HG03354 (cell line): ENCODE results near the gene IGSF3.
"Not testable (repeated sequence)": the region's sequence is repeated elsewhere in the genome, so short reads cannot be mapped to it uniquely, and the experiment has no call there.

Experiments
- ATAC-seq: cut with Tn5 transposase; IDR thresholded peaks from one replicate; pipeline ENCODE4 v1.9.1; 2021; ENCODE audit warnings: mild to moderate bottlenecking; ENCODE audit not compliant: unreplicated experiment, poor library complexity, severe bottlenecking

The IGSF3 gene

DNA sequence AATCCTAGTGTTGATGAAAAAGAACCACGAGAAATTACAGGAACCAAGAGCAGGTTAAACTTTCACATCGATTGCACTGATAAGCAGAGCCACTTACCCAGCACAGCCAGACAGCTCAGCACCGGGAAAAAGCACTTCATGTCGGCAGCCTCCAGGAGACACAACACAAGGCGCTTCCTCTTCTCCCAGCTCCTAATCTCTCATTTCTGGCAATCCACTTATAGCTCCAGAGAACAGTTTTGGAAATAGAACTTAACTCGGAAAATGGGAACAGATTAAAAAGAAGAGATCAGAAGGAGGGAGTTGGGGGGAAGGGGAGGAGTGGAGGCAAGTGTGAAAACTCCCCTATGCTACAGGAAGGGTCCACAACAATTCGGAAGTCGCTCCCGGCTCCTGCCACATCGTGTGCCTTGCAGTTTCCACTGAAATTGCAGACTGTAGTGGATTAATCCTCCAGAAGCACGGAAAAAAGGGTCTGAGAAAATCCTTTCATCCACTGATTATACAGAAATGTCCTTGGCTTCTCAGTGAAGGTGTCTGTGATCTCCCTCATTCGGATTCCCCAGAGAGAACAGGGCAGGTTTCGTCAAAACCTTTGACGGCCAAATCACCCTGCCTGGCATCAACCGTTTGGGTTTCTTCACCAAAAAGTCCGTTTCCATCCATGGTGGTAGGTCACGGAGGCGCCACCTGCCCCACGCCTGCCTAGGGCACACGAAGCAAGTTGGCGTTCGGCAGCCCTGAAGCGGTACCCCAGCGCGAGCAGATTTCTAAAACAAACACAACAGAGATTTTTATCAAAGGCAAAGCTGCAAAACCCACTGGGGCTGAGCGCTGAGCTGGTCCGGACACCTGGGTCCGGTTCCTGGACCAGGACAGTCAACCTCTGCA lies 1.1 kb downstream of the IGSF3 start:
- ATAC-seq: no peak

DNA sequence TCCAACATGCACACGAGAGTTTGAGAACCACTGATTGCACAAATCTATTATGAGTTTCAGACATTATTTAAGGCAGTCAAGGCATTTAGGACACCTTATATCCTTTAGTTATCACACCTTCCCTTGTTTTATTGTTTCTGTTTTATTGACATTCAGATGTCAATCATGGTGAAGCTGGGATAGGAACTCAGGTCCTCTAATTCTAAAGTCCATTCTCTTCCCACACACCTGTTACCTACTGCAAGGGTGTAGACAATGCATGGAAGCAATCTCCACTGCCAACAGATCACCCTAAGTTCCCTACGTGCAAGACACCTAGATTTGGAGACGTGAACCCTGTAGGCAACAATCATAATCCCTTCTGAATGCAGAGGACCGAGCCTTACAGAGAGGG lies 2.6 kb downstream of the IGSF3 start:
- no peak for ATAC-seq

DNA sequence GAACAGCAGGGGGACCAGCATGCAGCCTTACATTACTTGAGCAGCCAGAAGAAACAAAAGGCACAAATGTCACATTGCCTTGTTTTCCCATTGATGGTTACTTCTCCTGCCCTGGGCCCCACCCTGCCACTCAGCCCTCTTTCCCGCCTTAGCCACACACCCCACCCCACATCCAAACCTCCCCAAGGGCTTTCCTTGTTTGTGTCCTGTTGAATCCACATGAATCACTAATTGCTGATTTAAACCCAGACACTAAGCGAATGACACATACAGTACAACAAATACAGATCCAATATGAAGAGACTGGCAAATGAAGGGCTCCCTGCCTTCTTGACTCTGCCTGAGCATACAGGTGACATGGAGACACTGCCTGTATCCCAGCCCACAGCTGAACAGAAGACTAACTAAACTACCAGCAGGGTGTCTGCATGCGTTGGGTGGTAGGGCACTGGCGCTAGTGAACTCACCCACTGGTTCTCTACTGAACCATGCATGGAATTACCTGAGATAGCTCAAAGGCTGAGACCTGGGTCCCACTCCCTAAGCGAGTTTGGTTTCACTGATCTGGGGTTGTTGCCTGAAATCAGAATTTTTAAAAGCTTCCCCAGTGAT lies 3.1 kb downstream of the IGSF3 start:
- ATAC-seq: no peak

DNA sequence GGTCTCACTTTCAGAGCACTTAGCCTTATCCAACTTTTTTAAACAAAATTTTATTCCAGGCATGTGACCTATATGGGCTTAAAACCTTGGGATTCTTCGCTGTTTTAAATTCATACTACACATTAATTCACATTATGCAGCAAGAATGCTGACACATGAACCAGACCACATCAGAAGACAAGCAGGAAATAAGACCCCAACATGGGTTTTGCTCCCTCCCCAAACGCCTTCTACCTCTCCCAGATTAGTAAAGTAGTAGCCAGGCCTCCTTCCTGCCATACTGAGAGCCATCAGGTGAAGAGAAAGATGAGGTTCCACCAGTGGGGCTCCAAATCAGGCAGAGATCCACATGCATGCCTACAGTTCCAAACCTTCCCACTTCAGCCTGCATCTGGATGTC lies 3.7 kb downstream of the IGSF3 start:
- ATAC-seq: no peak

DNA sequence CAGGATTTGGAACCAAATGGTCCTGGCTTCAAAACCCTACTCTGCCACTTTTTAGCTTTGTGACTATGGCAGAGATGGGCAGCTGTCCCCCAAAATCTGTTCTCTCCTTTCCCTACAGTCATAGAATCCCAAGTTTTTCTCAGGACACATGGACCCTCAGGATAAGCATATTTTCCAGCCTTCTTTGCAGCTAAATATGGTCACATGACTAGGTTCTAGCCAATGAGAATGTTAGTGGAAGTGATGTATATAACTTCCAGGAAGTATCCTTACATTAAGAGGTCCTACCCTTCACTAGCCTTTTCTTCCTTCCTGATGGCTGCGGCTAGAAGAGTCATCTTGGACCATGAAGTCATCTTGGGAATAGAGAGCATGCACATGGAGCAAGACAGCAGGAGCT lies 5.9 kb downstream of the IGSF3 start:
- no peak for ATAC-seq

DNA sequence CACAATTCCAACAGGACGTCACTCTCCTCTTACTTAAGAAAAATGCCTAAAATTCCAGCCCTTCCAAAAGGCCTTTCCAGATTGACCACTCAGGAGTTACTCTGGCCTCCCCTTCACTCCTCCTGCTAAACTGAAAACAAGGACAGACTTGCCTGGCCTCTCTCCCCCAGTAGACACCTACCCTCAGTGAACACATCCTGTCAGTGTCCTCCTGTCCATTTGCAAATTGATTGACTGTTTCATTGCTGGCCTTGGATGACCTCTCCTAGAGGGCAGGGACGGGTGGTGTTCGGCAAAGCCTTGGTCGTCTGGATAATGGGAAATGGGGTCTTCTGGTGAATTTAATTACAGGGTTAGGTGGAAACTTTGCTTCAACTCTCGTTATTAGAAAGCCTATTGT lies 8.9 kb downstream of the IGSF3 start:
- not testable (repeated sequence) for ATAC-seq

DNA sequence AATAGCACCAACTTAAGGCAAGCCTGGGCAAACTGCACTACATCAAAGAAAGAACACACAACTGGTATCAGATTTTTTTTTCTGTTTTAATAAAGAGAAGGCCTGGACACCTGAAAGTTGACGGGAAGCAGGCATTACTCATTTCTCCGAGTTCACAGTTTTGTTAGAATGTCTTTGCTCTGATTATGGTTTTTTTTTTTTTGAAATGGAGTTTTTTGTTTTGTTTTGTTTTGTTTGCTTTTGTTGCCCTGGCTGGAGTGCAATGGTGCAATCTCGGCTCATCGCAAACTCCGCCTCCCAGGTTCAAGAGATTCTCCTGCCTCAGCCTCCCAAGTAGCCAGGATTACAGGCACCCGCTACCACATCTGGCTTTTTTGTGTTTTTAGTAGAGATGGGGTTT lies 9.7 kb downstream of the IGSF3 start:
- ATAC-seq: not testable (repeated sequence)

DNA sequence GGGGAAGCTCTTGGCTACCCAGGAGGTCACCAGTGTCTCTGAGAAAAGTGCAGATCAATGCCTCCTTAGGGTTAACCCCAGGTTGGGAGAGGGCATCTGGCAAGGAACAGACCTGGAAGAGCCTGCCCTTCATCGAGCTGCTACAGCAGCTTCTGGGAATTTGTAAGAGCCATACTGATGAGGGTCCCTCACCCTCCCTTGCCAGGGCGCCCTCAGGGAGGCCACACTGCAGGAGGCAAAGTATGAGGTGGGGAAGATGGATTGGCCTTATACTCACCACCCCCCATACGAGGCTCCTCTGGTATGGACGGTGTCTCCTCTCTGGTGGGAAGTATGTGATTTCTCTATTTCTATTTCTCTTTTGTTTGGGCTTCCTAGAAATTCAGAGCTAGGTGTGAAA lies 13.2 kb downstream of the IGSF3 start:
- no peak for ATAC-seq

DNA sequence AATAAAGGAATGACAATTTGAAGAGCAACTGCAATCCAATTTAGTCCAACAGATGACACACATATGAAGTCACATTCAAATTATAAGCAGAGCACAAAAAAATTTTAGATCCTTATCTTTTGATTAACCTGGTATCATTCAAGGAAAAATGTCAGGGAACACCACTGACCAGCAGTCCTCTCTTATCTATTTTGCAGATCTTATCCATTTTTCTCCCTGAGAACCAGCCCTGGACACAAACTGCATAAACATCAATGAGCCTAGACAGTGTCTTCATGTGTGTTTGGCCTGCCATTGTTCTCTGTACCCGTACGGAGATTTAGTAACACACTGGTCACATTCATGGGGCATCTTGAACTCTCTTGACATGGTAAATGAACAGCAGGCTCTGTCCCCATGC lies 14.9 kb downstream of the IGSF3 start:
- not testable (repeated sequence) for ATAC-seq

DNA sequence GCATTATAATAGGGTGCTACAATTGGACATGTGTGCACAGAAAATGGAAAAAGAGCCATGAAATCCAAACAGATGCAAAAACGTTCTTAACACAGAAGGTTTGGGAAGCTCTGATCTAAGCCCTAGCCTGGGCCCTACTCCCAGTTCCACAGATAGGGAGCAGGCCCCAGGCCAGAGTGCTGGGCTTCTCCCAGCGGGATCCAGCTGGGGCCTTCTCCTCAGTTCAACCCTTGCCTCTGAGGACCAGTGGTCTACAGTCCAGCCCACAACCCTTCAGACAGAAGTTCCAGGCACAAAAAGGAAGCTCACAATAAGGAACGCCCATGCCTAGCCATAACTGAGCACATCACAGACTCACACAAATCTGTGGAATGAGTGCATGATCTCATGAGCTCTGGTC lies 16.8 kb downstream of the IGSF3 start:
- ATAC-seq: not testable (repeated sequence)

DNA sequence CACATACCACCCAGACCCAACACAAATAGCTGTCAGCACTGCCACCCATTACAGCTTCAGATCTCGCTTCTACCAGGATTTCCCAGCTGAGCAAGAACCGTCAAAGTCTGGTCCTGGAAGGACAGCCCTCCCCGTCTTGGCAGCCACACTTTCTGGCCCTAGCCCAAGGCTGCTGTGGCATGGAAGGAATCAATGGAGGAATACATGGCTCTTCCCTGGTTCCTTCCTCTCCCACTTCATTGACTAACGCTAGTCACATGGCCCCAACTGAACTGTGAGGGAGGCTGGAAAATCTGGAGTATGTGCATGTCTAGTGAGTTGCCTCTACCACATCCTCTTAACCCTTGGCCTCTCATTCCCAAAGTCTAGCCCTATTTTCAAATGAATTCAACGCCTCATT lies 18.5 kb downstream of the IGSF3 start:
- not testable (repeated sequence) for ATAC-seq

DNA sequence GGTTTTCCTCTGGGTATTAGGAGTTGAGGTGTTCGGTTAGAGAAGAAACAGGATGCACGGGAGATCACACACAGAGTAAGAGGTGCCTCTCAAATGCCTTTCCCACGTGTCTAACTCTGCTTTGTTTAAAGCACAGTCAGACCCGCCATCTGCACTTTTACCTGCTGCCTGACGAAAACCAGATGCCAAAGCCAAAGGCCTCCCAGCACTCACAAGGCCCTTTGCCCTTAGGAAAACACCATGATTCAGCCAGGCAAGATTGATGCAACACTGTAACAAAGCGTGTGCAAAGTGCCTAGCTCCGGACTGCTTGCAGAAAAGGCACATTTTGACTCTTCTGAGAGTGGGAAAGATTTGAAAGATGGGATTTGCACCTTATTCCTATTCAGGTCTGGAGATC lies 19.2 kb downstream of the IGSF3 start:
- not testable (repeated sequence) for ATAC-seq

DNA sequence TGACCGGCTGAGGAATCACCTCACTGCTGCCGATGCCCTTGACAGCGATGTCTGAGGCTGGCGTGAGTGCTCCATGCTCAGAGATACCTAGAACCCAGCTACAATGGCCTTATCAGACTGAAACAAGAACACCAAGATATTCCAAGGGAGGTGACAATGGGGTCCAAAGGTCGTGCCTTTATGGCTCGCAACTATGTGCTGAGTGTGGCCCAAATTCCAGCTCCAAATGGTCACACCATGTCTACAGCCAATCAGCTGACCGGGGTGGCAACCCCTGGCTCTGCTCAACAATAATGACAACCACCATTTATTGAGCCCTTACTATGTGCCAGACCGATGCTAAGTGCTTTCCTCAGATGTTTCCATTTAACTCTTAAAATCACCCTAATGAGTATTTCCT lies 20.3 kb downstream of the IGSF3 start:
- not testable (repeated sequence) for ATAC-seq

DNA sequence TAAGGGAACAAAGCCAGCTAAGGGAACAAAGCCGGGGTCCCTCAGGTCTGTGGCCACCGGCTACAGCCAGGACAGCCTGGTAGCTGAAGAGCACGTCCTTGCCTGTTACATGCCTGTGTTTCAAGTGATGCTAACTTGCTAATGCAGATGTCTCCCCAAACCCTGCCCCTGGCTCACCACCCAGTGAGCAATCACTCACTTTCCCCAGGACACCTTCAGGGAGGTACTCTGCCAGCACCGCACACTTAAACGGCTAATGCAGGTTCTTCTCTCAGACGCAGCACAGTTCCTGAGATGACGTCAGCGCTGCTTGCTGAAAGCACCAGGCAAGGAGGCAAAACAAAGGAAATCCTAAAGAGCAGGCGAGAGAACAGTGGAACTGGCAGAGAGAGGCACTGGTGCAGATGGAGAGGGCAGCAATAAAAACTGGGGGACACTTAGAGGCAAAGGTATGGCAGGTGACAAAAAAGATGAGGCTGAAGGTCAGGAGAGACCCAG lies 20.8 kb downstream of the IGSF3 start:
- not testable (repeated sequence) for ATAC-seq

DNA sequence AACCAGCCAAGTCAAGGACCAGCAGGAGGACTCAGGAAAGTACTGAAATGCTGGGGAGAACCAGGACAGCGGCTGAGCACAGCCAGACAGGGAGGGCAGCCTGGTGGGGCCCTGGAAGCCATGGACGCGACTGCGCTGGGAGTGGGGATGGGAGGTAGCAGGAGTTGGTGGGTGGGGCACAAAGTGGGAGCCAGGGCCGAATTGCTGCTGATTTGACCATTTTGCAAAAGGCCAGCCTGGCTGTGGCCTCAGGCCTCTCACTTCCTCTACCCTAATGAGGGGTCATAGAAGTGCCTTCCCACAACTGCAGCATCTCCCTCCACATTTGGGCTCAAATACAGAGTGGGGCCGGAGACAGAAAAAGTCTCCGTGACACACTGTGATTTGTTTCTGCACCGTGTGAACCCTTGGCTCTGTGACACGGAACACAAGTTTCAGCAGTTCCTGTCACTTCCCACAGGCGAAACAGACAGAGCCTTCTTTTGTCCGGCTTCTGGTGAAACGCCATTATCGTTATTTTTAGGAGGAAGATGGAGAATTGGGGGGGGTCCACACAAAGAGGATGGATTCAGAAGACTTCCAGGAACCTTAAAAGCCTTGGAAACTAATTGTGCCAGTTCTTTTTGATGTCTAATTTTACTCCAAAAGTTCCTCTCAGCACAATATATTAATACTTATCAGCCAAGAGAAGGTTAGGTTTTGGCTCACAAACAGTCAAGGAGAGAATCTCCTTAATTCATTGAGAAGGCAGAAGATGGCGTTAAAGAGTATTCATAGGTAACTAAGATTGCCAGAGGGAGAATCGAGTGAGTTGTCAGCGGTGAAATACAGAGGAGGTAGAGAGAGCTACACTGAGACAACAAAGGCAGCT lies 21.5 kb downstream of the IGSF3 start:
- not testable (repeated sequence) for ATAC-seq

DNA sequence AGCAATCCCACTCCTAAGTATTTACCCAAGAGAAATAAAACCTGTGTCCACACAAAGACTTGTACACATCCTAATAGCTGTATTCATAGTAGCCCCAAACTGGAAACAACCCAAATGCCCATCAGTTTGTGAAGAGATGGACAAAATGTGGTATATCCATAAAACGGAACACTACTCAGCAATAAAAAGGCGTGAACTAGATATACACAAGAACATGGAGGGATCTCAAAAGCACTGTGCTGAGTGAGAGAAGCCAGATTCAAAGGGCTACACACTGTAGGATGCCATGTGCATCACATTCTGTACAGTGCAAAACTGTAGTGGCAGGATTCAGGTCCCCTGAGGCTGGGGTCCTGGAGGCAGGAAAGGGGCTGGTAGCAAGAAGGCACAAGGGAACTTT lies 22.5 kb downstream of the IGSF3 start:
- ATAC-seq: not testable (repeated sequence)

DNA sequence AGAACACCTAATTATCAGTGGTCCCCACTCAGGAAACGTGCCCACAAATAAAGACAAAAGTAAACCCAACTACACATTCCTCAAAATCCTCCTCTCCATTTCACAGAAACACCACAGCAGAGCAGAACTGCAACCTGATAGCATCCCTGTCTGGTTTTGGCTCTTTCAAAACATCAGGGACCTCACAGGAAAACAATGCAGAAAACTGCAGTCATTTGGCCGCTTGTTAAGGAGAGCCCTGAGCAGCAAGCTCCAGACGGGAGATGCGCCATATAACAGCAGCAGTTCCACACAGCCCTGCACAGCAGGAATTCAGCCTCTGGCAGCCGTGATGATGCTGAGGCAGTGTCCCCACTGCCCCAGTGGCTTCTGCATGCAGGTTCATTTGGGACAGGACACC lies 23.4 kb downstream of the IGSF3 start:
- ATAC-seq: not testable (repeated sequence)

DNA sequence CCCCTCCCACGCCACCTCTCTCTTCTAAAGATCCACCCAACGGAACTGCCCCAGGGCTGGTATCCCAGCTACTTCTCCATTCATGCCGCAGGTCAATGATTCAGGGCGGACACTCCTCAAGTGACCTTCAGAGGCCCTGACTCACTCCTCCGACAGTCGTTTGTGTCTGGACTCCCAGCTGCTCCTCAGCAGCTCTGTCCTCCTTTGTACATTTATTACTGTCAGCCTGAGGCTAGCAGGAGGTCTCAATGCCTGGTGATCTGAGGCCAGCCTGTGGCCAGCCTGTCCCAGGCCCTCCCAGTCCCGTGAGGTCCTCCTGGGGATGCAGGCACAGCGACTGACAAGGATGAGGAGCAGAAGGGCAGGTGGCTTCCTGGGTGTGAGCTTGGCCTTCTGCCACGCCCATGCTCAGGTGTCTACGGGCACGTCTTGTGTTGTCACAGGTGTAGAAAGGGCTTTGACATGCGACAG lies 24.2 kb downstream of the IGSF3 start:
- ATAC-seq: not testable (repeated sequence)

DNA sequence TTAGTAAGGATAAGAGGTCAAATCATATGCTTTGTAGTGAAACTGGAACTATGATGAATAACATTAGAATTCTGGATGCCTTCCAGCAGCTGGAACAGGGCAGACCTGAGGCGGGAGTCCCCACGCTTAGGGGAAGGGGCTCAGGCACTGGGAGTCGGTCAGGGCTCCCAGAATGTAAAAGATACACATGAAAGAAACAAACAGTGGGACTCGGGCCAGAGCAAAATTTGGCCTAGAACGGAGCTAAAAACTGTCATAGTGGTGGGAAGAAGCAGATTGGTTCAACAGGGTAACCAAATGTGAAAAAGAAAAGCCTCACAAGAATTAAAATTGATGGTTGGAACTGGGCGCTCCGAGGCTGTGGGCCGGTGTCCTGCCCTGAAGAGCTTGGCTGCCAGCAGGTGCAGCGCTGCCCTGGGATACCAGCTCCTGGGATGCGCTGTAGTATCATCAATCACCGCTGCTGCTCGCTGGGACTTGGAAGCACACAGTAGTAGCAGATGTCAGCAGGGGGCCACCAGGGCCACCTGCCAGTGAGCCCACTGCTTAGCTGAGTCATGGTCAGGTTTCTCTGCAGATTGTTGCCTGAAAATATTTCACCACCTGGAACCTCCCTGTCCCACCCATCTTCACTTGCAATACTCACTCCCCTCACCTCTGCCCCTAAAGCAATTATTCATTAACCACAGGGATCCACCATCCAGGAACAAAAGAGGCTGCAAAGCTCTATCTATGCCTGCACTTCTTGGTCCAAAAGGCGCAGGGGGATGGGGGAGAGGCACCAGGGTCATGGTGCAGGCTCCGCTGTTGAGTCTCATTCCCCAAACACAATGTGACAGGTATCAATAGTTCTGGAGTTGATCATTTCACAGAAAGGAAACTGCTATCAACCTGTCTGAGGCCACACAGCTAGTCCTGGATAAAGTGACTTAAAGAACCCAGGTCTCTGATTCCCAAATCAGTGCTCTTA lies 24.9 kb downstream of the IGSF3 start:
- not testable (repeated sequence) for ATAC-seq
